GM18873 (cell line): Measurements from ENCODE around the gene USP40.

ENCODE experiments used
- ATAC-seq: cut with Tn5 transposase; IDR thresholded peaks from one replicate; pipeline ENCODE4 v1.9.1; 2021; ENCODE audit warnings: mild to moderate bottlenecking, moderate library complexity, moderate number of reproducible peaks; ENCODE audit not compliant: unreplicated experiment, low FRiP score

The USP40 gene

DNA sequence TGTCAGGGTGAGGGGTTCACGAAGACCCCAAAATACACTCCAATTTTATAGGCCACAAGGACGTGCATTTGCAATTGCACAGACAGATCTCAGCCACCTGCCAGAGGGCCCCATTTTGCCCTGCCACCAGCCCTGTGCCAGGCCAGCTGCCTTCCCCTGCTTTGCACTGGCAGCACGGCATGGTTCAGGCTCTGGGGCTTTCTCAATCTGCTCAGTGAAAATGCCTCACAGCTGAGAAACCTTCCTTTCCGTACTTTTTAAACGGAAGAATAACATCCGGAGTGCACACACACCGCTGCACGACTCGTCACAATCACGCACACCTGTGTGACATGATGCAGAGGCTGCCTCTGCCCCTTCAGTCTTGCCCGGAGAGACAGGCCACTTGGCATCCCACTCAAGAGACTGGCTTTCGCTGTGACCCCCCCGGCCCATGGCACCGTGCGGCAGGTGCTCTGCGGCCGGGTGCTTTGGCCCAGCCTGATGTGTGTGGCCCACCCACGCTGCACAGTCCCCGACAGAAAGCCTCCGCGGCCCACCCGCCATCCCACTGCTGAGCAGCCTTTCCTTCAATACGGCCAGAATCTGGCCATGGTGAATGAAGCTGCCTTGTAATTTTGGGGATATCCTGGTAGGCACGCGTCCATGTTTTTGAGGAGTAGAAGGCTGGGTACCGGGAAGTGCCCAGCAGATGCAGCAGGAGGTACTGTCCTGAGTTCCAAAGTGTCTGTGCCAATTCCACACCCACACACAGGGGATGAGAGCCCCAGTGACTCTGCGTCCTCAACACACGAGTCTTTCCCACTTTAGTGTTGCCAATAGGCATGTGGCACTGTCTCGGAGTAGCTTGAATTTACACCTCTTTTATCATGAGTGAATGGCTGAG, 88.8 kb downstream of the USP40 start:
- ATAC-seq = no peak

DNA sequence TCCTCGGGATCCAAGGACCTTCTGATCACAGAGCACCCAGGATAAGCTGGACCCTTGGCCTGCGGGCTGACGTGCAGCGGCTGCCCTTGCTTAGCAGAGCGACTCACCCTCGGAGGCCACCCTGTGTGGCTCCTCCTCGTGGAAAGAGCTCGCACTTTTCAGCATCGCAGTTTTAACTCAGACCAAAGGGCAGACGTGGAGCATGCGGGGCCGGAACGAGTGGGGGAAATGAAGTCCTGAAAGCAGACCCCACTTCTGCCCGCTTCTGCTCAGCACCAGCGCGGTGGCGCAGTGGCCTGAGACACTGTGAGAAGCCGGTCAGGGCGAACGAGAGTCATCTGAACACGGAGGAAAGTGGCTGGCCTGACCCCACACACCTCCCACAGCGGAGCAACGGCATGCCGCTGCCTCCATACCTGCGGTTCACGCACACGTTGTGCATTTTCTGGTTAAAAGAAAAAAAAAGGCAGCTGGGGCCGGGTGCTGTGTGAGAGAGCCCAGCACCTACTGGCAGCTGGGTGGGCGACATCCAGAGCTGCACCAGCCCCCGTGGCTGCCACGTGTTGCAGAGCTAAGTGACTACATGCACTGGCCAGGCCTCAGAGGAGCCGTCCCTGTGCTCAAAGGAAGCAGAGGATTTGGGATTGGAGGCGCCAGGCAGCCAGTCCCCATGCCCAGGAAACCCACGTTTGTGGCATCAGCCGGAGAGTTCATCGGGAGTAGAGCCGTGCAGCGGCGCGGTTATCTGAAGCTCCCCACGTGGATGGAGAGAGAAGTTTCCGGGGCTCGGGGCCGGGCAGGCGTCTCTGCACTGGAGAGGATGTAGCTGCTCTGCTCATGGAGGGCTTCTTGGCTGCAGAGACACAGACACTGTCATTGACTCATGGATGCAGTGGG, 89.7 kb downstream of the USP40 start:
- no peak for ATAC-seq

DNA sequence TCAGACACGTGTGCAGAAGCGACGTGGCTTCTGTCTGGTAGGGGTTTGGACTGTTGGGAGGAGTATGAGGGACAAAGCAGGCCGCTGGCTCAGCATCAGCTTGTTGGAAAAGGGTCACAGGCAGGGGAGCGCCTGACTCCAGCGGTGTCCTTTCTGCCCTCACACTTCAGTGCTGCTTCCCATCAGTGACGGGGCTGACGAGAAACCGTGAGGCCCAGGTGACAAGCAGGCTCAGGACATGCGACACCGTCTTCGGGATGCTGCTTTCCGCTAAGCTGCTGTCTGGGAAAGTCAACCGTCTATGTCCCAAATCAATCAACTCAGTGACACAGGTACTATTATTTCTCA, 90.5 kb downstream of the USP40 start:
- ATAC-seq = no peak

GRCh38 chr2:233474308-233475160, 92.0 kb downstream of the USP40 start:
- ATAC-seq = no peak

- ATAC-seq = no peak
Observed at GRCh38 chr2:233473878-233474277, 92.7 kb downstream of the USP40 start.

GRCh38 chr2:233473386-233473791, 93.2 kb downstream of the USP40 start:
- ATAC-seq = no peak

DNA sequence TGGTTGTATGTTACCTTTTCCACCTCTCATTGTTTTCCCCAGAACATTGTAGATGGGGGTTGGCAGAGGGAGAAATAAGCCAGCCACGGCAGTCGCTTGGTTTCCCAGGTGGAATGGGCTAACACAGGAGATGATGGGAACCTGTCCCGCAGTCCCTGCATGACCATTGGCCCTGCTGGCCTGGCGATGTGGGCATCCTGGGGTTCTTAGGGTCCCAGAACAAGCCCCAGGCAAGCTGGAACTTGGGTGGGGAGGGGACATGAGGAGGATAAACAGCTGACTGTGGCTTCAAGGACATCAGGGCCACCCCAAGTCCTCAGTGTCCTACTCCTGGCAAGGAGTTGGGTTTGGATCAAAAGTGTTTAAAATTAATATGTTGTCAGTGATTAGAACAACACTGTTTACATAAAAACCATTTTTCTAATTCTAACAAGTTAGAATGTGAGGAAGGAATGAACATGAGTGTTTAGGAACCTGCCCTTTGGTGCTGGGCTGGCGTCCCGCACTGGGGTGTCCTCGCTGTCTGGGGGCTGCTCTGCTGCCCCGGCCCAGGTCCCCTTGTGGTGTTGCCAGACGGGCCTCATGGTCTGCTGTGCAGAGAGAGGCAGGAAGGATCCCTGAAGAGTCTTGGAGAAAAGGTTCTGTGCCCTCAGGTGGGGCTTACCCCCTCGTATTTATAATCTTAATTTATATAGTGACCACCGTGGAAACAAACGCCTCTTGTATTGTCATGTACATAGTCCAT, 95.1 kb downstream of the USP40 start:
- no peak for ATAC-seq

DNA sequence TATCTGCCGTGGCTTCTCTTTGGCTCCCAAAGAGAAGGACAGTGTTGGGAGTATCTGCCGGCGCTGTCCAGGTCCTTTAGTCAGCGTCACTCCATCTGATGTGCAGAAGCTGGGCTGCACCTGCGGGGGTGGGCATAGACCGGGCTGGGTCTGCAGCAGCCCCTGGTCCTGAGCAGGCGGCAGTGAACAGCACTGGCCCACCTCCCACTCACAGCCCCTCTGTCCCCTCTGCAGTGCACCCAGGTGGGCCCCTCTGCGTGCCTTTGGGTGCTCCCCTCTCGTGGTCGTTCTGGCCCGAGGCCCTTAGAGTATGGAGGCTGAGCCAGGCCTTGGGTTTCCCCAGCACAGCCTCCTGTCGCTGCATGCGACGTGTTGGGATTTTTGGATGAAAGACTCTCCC, 95.7 kb downstream of the USP40 start:
- ATAC-seq = no peak

GRCh38 chr2:233470011-233470687, 96.4 kb downstream of the USP40 start:
- no peak for ATAC-seq

DNA sequence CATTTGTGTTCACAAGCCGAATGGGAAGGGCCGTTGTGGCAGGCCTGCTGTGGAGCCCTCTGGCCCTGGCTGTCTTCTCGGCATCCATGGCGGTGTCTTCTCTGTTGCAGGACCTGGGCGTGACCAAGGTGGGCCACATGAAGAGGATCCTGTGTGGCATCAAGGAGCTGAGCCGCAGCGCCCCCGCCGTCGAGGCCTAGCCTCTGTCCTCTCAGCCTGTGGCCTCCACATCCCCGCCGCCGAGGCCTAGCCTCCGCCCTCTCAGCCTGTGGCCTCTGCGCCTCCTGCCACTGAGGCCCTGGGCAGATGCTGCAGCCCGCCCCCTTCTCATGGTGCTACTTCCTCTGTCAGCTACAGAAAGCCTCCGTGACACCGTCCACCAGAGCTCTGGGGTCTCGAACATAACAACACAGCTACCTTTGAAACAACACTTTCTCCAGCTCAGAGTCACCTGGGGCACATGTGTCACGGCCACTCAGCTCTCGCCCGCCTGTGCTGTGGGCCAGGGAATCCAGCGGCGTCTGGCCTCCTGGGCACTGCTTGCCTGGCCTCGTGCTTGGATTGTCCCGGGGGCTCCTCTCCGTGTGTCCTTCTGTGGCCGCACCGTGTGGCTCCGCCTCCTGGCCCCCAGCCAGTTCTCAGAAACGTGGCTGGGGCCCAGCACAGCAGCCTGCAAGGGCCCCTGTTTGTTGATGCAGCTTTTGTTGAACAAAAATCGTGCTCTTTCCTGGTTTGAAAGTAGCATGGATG, 97.1 kb downstream of the USP40 start:
- ATAC-seq = no peak

DNA sequence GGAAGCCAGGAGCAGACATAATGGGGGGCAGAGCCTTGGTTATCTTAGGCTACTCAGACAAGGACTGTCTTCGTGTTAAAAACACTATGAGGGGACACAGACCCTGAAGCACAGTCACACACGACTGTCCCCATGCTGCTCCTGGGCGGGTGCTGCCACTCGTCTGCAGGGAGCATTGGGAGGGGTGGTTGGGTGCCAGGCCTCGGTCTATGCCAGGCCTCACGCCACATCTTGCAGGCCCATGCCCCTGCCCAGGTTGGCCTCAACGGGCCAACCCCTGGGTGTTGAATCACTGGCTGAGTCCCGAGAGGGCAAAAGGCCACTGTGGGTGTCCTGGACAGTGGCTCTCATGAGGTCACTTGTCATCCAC, 97.9 kb downstream of the USP40 start:
- no peak for ATAC-seq

DNA sequence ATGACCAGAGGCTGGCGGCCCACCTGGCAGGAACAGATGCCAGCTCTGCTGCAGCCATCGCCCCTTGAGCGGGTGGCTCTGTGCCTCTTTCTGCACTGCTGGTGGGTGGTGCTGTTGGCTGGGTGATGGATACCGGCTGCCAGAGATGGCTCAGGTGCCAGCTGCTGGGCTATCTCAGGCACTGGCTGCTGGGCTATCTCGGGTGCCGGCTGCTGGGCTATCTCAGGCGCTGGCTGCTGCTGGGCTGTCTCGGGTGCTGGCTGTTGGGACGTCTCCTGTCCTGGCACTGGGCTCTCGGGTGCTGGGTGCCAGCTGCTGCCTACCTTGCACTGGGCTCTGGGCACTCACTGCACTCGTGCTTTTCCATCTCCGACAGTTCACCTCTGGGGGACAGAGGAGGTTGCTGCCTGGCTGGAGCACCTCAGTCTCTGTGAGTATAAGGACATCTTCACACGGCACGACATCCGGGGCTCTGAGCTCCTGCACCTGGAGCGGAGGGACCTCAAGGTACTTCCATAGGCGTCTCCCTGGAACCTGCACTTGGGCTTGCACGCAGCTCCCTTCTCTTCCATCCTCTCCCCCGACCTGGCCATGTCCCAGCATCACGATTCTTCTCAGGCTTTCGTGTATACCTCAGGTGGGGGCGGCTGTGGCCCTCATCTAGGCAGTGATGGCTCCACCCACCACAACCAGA, 98.4 kb downstream of the USP40 start:
- no peak for ATAC-seq

DNA sequence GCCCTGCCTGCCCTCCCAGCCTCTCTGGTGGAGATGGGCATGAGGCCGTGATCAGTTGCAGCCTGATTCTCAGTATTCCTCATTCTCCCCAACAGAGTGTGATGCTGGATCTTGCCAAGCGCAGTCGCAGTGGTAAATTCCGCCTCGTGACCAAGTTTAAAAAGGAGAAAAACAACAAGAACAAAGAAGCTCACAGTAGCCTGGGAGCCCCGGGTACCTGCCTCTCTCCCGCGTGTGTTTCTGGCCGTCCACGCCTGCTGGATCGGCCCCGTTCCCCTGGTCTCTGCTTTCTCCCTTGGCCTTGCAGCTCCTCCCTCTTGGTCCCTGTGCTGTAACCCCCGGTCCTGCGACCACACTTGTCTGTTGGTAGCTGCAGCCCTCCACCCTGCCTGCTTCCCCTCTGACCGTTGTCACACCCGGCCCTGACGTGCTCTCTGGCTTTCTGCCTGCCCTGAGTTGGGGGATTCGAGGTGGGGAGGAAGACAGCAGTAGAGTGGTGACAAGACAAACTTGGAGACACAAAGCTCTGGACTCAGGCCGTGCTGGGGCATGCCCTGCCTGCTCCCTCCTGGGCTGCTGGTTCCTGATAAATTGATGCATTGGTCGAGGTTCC, 99.5 kb downstream of the USP40 start:
- ATAC-seq = no peak

- no peak for ATAC-seq
Observed at GRCh38 chr2:233464531-233465240, 101.9 kb downstream of the USP40 start.

GRCh38 chr2:233464056-233464455, 102.5 kb downstream of the USP40 start:
- no peak for ATAC-seq

GRCh38 chr2:233463586-233463985, 103.0 kb downstream of the USP40 start:
- ATAC-seq = no peak

DNA sequence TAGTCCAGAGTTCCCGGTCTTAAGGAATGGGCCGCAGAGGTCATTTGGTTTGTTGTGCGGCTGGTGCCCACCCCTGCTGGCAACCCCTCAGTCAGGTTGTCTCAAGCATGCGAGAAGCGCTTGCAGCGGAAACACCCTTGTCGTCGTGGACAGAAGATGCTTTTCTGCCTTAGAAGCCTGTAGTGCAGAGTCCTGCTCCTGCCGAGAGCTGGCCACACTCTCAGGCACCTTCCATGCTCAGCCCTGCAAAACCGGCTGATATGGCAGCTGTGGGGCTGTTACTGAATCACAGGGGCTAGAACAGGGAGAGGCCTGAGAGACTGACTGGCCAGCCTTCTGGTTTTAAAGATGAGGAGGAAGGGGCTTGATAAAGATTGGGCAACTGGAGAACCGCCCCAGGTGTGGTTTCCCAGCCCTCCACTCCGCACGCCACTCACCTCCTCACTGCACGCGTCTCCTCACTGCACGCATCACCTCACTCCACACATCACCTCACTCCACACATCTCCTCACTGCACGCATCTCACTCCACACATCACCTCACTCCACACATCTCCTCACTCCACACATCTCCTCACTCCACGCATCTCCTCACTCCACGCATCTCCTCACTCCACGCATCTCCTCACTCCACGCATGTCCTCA, 103.6 kb downstream of the USP40 start:
- ATAC-seq = no peak
